Neuronal stem cell (in vitro differentiated cells): Measurements from ENCODE around the gene MAGEB17.

ENCODE experiments used
- DNase-seq: peaks from one replicate; pipeline ENCODE4 v3.0.0-alpha.2; 2013; ENCODE audit warnings: low spot score
- H2AFZ ChIP-seq: one replicate; pipeline ENCODE4 v1.6.1; 2013; ENCODE audit warnings: mild to moderate bottlenecking, low read length, inconsistent platforms
- H2AK5ac ChIP-seq: 2 replicates; pipeline ENCODE4 v1.6.1; 2013; ENCODE audit warnings: low read depth, mild to moderate bottlenecking, inconsistent platforms, low read length, moderate library complexity, mixed read lengths
- H2BK120ac ChIP-seq: 2 replicates; pipeline ENCODE4 v1.6.1; 2013; ENCODE audit warnings: low read depth, mild to moderate bottlenecking, inconsistent platforms, low read length, moderate library complexity, mixed read lengths
- H2BK12ac ChIP-seq: one replicate; pipeline ENCODE4 v1.6.1; 2013; ENCODE audit warnings: low read length, inconsistent platforms
- H2BK15ac ChIP-seq: 2 replicates; pipeline ENCODE4 v1.6.1; 2013; ENCODE audit warnings: mild to moderate bottlenecking, low read length, inconsistent platforms, mixed read lengths
- H2BK5ac ChIP-seq: one replicate; pipeline ENCODE4 v1.6.1; 2013; ENCODE audit warnings: inconsistent platforms, mild to moderate bottlenecking, low read length, moderate library complexity
- H3K14ac ChIP-seq: one replicate; pipeline ENCODE4 v1.6.1; 2013; ENCODE audit warnings: low read length, inconsistent platforms
- H3K18ac ChIP-seq: 2 replicates; pipeline ENCODE4 v1.6.1; 2013; ENCODE audit warnings: low read length, inconsistent platforms
- H3K23ac ChIP-seq: 2 replicates; pipeline ENCODE4 v1.6.1; 2013; ENCODE audit warnings: low read depth, mild to moderate bottlenecking, mixed read lengths, low read length, inconsistent platforms; ENCODE audit not compliant: poor library complexity
- H3K27ac ChIP-seq: replicated peaks from 3 replicates; pipeline ENCODE4 v1.5.1; 2013; ENCODE audit warnings: low read length, inconsistent platforms
- H3K27me3 ChIP-seq, 3 experiments: 2 replicates each; pipeline ENCODE4 v1.6.1; 2013; ENCODE audit warnings: low read length in 3 of 3, mild to moderate bottlenecking in 2 of 3, inconsistent platforms in 1 of 3, low read depth in 1 of 3, mixed read lengths in 1 of 3, moderate library complexity in 1 of 3; ENCODE audit not compliant: control insufficient read depth in 3 of 3, insufficient read depth in 3 of 3
- H3K36me3 ChIP-seq, 2 donors: replicated peaks in 1 of 2; 2 replicates each; pipeline ENCODE4 v1.6.1; 2013; ENCODE audit warnings: low read length in 2 of 2; ENCODE audit not compliant: control insufficient read depth in 2 of 2, insufficient read depth in 2 of 2
- H3K4ac ChIP-seq: 2 replicates; pipeline ENCODE4 v1.6.1; 2013; ENCODE audit warnings: inconsistent platforms, mild to moderate bottlenecking, low read length, moderate library complexity
- H3K4me1 ChIP-seq, 2 donors: 1 replicate in 1 of 2; 2 replicates in 1 of 2; pipeline ENCODE4 v1.6.1; 2013; ENCODE audit warnings: low read length in 2 of 2, low read depth in 1 of 2; ENCODE audit not compliant: control insufficient read depth in 2 of 2, insufficient read depth in 1 of 2
- H3K4me2 ChIP-seq: one replicate; pipeline ENCODE4 v1.6.1; 2013; ENCODE audit warnings: mild to moderate bottlenecking, low read length, inconsistent platforms; ENCODE audit not compliant: insufficient read depth, poor library complexity, severe bottlenecking
- H3K4me3 ChIP-seq, 2 donors: 2 replicates each; pipeline ENCODE4 v1.5.1; 2013; ENCODE audit warnings: low read length in 2 of 2, mild to moderate bottlenecking in 2 of 2, inconsistent platforms in 1 of 2, moderate library complexity in 1 of 2
- H3K79me1 ChIP-seq: one replicate; pipeline ENCODE4 v1.6.1; 2013; ENCODE audit warnings: low read depth, mild to moderate bottlenecking, inconsistent platforms, low read length, moderate library complexity
- H3K9ac ChIP-seq: one replicate; pipeline ENCODE4 v1.6.1; 2013; ENCODE audit warnings: mild to moderate bottlenecking, low read depth, low read length, inconsistent platforms; ENCODE audit not compliant: poor library complexity
- H3K9me3 ChIP-seq, 2 donors: replicated peaks in 1 of 2; 2 replicates each; pipeline versions ENCODE3 to v1.6.1; 2013; ENCODE audit warnings: low read length in 2 of 2, mild to moderate bottlenecking in 2 of 2, inconsistent platforms in 1 of 2, low read depth in 1 of 2, mixed read lengths in 1 of 2, moderate library complexity in 1 of 2; ENCODE audit not compliant: control insufficient read depth in 2 of 2, insufficient read depth in 1 of 2
- H4K8ac ChIP-seq: one replicate; pipeline ENCODE4 v1.6.1; 2013; ENCODE audit warnings: low read depth, mild to moderate bottlenecking, inconsistent platforms, low read length, moderate library complexity
- H4K91ac ChIP-seq: one replicate; pipeline ENCODE4 v1.6.1; 2013; ENCODE audit warnings: low read length, low read depth, mild to moderate bottlenecking, inconsistent platforms; ENCODE audit not compliant: poor library complexity
- WGBS, 2 donors: extraction: QIAGEN DNeasy Blood & Tissue Kit; methylation state at CpG; one replicate each; pipeline ENCODE4 v1.1.7; 2013; ENCODE audit warnings: missing lambda C conversion rate in 2 of 2, mixed read lengths in 1 of 2; ENCODE audit not compliant: insufficient read length in 2 of 2, insufficient replicate concordance in 1 of 2; ENCODE audit errors: extremely low coverage in 2 of 2; 5-methylcytosine and 5-hydroxymethylcytosine counted together

The MAGEB17 gene

DNA sequence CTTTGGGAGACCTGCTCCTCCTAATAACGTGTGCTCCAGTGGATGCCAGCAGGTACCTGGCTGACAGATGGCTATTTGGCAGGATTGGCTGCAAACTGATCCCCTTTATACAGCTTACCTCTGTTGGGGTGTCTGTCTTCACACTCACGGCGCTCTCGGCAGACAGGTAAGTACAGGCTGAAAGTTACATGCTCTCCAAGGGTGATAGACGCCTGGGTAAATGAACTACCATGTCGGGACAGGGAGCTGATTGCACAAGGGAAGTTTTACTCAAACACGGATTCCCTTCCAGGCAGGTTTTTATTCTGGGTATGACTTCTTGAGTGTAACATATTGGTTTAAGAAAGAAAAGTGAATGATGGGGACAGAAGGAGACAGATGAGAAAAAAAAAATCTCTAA, 43.1 kb upstream of the MAGEB17 start:
- Histone ChIP-seq H3K14ac (no peak overlapping the region), H2BK5ac (no peak overlapping the region), H3K4me1 (no peaks in the 10 kb centered on the region), H2BK120ac (no peak overlapping the region), H3K79me1 (no peaks in the 10 kb centered on the region), H3K9me3 (no peaks in the 10 kb centered on the region), H2BK12ac (no peak overlapping the region), H3K27me3 (peaks cover 0 to 26% (median 0%) of the 10 kb centered on the region in 3 experiments), H3K9ac (no peak overlapping the region), H2AFZ (no peak overlapping the region), H4K8ac (no peak overlapping the region), H3K18ac (no peak overlapping the region), H3K4me3 (no peak overlapping the region), H3K27ac (no peak overlapping the region), H4K91ac (no peak overlapping the region), H2AK5ac (no peak overlapping the region), H2BK15ac (no peak overlapping the region), H3K4me2 (no peak overlapping the region), H3K36me3 (no peaks in the 10 kb centered on the region), H3K4ac (no peak overlapping the region), H3K23ac (no peak overlapping the region)
- no peak for DNase-seq
- WGBS, 2 donors = no CpG with 5 or more reads among the region's 7 CpGs

DNA sequence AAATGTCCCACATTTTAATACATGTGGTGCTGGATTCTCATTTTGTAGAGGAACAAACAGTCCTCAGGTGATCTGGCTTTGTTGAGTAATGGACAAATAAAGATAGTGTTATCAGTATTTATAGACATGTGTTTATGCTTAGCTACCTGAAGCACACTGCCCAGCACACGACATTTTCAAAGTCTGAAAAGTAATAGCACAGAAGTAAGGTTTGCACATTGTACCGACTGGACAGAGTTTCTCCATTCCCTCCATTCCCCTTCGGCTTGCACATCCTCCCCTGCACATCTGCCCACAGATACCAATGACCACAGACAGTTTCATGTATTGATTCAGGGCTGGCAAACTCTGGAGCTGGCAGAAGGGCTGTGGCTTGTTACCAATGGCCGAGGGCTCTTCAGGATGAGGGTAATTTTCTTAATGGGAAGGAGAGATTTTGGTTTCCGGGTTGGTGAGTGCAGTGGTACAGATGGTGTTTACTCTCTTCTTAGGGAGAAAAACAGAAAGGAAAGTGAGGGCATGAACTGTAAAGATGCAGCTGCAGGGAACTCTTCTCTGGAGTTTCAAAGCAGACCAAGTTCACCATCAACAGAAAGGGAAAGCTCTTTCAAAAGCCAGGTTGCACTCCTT, 41.6 kb upstream of the MAGEB17 start:
- H3K4me1 ChIP-seq = no peaks in the 10 kb centered on the region
- H2BK15ac ChIP-seq = no peak overlapping the region
- no peak overlapping the region for H3K27ac ChIP-seq
- H4K8ac ChIP-seq = no peak overlapping the region
- H3K14ac ChIP-seq = no peak overlapping the region
- no peak overlapping the region for H3K18ac ChIP-seq
- no peak overlapping the region for H4K91ac ChIP-seq
- H2BK120ac ChIP-seq = no peak overlapping the region
- H3K9ac ChIP-seq = no peak overlapping the region
- H3K79me1 ChIP-seq = no peaks in the 10 kb centered on the region
- no peak overlapping the region for H2AK5ac ChIP-seq
- no peaks in the 10 kb centered on the region for H3K9me3 ChIP-seq
- H2BK12ac ChIP-seq = no peak overlapping the region
- no peak overlapping the region for H3K4ac ChIP-seq
- DNase-seq = no peak
- no CpG with 5 or more reads among the region's 5 CpGs for WGBS, 2 donors
- H3K23ac ChIP-seq = no peak overlapping the region
- no peak overlapping the region for H2BK5ac ChIP-seq
- no peak overlapping the region for H3K4me2 ChIP-seq
- no peaks in the 10 kb centered on the region for H3K36me3 ChIP-seq
- no peak overlapping the region for H3K4me3 ChIP-seq
- H3K27me3 ChIP-seq = peaks cover 0 to 26% (median 0%) of the 10 kb centered on the region in 3 experiments
- peak overlapping the region; percentile 5 for H2AFZ ChIP-seq

GRCh38 chrX:16130707-16131106, 36.6 kb upstream of the MAGEB17 start:
- H2BK15ac ChIP-seq = no peak overlapping the region
- H2BK12ac ChIP-seq = no peak overlapping the region
- no peak overlapping the region for H2BK5ac ChIP-seq
- H3K9me3 ChIP-seq = no peaks in the 10 kb centered on the region
- H3K36me3 ChIP-seq = no peaks in the 10 kb centered on the region
- no peaks in the 10 kb centered on the region for H3K79me1 ChIP-seq
- H3K27ac ChIP-seq = no peak overlapping the region
- H3K9ac ChIP-seq = no peak overlapping the region
- no peak for DNase-seq
- no peak overlapping the region for H4K91ac ChIP-seq
- no peak overlapping the region for H2BK120ac ChIP-seq
- H3K14ac ChIP-seq = no peak overlapping the region
- no peak overlapping the region for H3K4ac ChIP-seq
- WGBS, 2 donors = no CpG with 5 or more reads among the region's 2 CpGs
- no peak overlapping the region for H2AK5ac ChIP-seq
- no peak overlapping the region for H3K4me2 ChIP-seq
- no peak overlapping the region for H2AFZ ChIP-seq
- no peak overlapping the region for H3K18ac ChIP-seq
- H3K27me3 ChIP-seq = peaks cover 0 to 8% (median 0%) of the 10 kb centered on the region in 3 experiments
- H3K4me3 ChIP-seq = no peak overlapping the region
- no peak overlapping the region for H4K8ac ChIP-seq
- no peaks in the 10 kb centered on the region for H3K4me1 ChIP-seq
- H3K23ac ChIP-seq = no peak overlapping the region

- no peaks in the 10 kb centered on the region for H3K79me1 ChIP-seq
- H3K27me3 ChIP-seq = no peaks in the 10 kb centered on the region
- H2AFZ ChIP-seq = no peak overlapping the region
- no peaks in the 10 kb centered on the region for H3K4me1 ChIP-seq
- no CpG with 5 or more reads among the region's 1 CpG for WGBS, 2 donors
- DNase-seq = no peak
- H2BK15ac ChIP-seq = no peak overlapping the region
- H3K4me3 ChIP-seq = no peak overlapping the region
- H3K14ac ChIP-seq = no peak overlapping the region
- H2BK12ac ChIP-seq = no peak overlapping the region
- H2AK5ac ChIP-seq = no peak overlapping the region
- no peak overlapping the region for H3K23ac ChIP-seq
- H3K18ac ChIP-seq = no peak overlapping the region
- H2BK120ac ChIP-seq = no peak overlapping the region
- H3K4me2 ChIP-seq = no peak overlapping the region
- H3K27ac ChIP-seq = no peak overlapping the region
- no peaks in the 10 kb centered on the region for H3K36me3 ChIP-seq
- H3K9ac ChIP-seq = no peak overlapping the region
- no peak overlapping the region for H4K91ac ChIP-seq
- H3K9me3 ChIP-seq = no peaks in the 10 kb centered on the region
- H4K8ac ChIP-seq = no peak overlapping the region
- H2BK5ac ChIP-seq = no peak overlapping the region
- no peak overlapping the region for H3K4ac ChIP-seq
Observed at GRCh38 chrX:16134936-16135335, 32.3 kb upstream of the MAGEB17 start.
